ENCODE results near the gene MRO.

DNA sequence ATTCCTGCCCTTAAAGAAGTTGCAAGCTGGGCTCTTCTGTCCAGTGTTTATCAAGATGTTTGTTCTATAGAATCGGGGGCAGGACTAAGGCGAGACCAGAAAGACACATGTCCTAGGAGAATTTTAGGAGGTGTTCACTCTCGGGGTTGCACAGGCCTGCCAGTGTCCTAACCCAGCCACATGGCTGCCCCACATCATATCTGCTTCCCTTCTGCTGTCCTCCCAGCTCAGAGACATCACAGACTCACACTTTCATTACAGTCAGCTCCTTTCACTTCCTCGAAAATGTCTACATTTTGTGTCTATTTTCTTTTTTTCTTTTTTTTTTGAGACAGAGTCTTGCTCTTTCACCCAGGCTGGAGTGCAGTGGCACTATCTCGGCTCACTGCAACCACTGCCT lies 10.7 kb upstream of the MRO start:
- TF ChIP-seq POLR2A (IDR thresholded peaks at IDR 0.05) (no peak), POLR2AphosphoS5 (IDR thresholded peaks at IDR 0.05; ENCODE audit: insufficient read depth in 1 of 2, low read depth in 1 of 2) (no peak)
- TF ChIP-seq, protein P1, sequence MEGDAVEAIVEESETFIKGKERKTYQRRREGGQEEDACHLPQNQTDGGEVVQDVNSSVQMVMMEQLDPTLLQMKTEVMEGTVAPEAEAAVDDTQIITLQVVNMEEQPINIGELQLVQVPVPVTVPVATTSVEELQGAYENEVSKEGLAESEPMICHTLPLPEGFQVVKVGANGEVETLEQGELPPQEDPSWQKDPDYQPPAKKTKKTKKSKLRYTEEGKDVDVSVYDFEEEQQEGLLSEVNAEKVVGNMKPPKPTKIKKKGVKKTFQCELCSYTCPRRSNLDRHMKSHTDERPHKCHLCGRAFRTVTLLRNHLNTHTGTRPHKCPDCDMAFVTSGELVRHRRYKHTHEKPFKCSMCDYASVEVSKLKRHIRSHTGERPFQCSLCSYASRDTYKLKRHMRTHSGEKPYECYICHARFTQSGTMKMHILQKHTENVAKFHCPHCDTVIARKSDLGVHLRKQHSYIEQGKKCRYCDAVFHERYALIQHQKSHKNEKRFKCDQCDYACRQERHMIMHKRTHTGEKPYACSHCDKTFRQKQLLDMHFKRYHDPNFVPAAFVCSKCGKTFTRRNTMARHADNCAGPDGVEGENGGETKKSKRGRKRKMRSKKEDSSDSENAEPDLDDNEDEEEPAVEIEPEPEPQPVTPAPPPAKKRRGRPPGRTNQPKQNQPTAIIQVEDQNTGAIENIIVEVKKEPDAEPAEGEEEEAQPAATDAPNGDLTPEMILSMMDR (IDR thresholded peaks at IDR 0.05) = no peak
